Measurements from ENCODE around the gene ZSCAN22. TPM values are rescaled to one million over a fixed set of nuclear protein-coding genes. Genes with fewer than 3 reads are reported as not detected.

ZSCAN22 gene
- total and polyA plus RNA-seq, 2 of the 13 experiments (the other 11 are each of a cell fraction or from before 2014, with no cell fraction given), result 2.5 to 3.5 TPM

DNA sequence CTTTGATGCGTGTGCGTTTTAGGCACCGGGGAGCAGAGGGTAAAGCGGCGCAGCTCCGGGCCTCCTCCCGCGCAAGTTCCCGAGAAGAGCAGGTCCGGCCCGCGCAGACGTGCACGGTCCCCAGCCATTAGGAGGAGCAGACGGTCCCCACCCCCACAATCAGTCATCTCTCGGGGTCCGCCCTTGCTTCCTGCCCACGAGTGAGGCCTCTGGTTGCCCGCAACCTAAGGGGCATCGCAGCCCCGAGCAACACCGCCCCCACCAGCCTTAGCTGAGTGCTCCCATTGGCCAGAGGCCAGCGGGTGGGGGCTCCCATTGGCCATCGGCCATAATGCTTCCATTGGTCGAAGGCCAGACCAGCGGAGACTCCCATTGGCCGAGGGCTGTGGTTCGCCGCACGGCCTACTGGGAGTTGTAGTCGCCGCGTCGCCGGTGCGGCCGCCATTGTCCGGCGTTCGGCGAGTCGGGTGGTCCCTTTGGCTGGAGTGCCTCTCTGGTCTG, 48.2 kb upstream of the ZSCAN22 start, which contains the start of gene ZNF8 (continued):
- 0 out of 2 replicates have a peak, but pooled peaks have one; percentile 30 for TF ChIP-seq RCOR2 (CRISPR knock-in tag; IDR thresholded peaks at IDR 0.05)
- TF ChIP-seq, protein P1, sequence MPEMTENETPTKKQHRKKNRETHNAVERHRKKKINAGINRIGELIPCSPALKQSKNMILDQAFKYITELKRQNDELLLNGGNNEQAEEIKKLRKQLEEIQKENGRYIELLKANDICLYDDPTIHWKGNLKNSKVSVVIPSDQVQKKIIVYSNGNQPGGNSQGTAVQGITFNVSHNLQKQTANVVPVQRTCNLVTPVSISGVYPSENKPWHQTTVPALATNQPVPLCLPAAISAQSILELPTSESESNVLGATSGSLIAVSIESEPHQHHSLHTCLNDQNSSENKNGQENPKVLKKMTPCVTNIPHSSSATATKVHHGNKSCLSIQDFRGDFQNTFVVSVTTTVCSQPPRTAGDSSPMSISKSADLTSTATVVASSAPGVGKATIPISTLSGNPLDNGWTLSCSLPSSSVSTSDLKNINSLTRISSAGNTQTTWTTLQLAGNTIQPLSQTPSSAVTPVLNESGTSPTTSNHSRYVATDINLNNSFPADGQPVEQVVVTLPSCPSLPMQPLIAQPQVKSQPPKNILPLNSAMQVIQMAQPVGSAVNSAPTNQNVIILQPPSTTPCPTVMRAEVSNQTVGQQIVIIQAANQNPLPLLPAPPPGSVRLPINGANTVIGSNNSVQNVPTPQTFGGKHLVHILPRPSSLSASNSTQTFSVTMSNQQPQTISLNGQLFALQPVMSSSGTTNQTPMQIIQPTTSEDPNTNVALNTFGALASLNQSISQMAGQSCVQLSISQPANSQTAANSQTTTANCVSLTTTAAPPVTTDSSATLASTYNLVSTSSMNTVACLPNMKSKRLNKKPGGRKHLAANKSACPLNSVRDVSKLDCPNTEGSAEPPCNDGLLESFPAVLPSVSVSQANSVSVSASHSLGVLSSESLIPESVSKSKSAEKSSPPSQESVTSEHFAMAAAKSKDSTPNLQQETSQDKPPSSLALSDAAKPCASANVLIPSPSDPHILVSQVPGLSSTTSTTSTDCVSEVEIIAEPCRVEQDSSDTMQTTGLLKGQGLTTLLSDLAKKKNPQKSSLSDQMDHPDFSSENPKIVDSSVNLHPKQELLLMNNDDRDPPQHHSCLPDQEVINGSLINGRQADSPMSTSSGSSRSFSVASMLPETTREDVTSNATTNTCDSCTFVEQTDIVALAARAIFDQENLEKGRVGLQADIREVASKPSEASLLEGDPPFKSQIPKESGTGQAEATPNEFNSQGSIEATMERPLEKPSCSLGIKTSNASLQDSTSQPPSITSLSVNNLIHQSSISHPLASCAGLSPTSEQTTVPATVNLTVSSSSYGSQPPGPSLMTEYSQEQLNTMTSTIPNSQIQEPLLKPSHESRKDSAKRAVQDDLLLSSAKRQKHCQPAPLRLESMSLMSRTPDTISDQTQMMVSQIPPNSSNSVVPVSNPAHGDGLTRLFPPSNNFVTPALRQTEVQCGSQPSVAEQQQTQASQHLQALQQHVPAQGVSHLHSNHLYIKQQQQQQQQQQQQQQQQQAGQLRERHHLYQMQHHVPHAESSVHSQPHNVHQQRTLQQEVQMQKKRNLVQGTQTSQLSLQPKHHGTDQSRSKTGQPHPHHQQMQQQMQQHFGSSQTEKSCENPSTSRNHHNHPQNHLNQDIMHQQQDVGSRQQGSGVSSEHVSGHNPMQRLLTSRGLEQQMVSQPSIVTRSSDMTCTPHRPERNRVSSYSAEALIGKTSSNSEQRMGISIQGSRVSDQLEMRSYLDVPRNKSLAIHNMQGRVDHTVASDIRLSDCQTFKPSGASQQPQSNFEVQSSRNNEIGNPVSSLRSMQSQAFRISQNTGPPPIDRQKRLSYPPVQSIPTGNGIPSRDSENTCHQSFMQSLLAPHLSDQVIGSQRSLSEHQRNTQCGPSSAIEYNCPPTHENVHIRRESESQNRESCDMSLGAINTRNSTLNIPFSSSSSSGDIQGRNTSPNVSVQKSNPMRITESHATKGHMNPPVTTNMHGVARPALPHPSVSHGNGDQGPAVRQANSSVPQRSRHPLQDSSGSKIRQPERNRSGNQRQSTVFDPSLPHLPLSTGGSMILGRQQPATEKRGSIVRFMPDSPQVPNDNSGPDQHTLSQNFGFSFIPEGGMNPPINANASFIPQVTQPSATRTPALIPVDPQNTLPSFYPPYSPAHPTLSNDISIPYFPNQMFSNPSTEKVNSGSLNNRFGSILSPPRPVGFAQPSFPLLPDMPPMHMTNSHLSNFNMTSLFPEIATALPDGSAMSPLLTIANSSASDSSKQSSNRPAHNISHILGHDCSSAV (CRISPR knock-in tag; IDR thresholded peaks at IDR 0.05; ENCODE audit: borderline replicate concordance), result no peak
- peak; percentile 77; the same call in 1 of the 2 replicates for TF ChIP-seq ZFP82 (CRISPR knock-in tag; IDR thresholded peaks at IDR 0.05; ENCODE audit: borderline replicate concordance)
- peak; percentile 71; the same call in 1 of the 2 replicates for TF ChIP-seq ZNF839 (CRISPR knock-in tag; IDR thresholded peaks at IDR 0.05; ENCODE audit: borderline replicate concordance)
- no peak for TF ChIP-seq ZC3H4 (CRISPR knock-in tag; IDR thresholded peaks at IDR 0.05; ENCODE audit: borderline replicate concordance)
- TF ChIP-seq, protein P2, sequence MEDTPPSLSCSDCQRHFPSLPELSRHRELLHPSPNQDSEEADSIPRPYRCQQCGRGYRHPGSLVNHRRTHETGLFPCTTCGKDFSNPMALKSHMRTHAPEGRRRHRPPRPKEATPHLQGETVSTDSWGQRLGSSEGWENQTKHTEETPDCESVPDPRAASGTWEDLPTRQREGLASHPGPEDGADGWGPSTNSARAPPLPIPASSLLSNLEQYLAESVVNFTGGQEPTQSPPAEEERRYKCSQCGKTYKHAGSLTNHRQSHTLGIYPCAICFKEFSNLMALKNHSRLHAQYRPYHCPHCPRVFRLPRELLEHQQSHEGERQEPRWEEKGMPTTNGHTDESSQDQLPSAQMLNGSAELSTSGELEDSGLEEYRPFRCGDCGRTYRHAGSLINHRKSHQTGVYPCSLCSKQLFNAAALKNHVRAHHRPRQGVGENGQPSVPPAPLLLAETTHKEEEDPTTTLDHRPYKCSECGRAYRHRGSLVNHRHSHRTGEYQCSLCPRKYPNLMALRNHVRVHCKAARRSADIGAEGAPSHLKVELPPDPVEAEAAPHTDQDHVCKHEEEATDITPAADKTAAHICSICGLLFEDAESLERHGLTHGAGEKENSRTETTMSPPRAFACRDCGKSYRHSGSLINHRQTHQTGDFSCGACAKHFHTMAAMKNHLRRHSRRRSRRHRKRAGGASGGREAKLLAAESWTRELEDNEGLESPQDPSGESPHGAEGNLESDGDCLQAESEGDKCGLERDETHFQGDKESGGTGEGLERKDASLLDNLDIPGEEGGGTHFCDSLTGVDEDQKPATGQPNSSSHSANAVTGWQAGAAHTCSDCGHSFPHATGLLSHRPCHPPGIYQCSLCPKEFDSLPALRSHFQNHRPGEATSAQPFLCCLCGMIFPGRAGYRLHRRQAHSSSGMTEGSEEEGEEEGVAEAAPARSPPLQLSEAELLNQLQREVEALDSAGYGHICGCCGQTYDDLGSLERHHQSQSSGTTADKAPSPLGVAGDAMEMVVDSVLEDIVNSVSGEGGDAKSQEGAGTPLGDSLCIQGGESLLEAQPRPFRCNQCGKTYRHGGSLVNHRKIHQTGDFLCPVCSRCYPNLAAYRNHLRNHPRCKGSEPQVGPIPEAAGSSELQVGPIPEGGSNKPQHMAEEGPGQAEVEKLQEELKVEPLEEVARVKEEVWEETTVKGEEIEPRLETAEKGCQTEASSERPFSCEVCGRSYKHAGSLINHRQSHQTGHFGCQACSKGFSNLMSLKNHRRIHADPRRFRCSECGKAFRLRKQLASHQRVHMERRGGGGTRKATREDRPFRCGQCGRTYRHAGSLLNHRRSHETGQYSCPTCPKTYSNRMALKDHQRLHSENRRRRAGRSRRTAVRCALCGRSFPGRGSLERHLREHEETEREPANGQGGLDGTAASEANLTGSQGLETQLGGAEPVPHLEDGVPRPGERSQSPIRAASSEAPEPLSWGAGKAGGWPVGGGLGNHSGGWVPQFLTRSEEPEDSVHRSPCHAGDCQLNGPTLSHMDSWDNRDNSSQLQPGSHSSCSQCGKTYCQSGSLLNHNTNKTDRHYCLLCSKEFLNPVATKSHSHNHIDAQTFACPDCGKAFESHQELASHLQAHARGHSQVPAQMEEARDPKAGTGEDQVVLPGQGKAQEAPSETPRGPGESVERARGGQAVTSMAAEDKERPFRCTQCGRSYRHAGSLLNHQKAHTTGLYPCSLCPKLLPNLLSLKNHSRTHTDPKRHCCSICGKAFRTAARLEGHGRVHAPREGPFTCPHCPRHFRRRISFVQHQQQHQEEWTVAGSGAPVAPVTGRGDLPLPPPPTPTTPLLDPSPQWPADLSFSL (CRISPR knock-in tag; IDR thresholded peaks at IDR 0.05), result no peak
- TF ChIP-seq, protein P3, sequence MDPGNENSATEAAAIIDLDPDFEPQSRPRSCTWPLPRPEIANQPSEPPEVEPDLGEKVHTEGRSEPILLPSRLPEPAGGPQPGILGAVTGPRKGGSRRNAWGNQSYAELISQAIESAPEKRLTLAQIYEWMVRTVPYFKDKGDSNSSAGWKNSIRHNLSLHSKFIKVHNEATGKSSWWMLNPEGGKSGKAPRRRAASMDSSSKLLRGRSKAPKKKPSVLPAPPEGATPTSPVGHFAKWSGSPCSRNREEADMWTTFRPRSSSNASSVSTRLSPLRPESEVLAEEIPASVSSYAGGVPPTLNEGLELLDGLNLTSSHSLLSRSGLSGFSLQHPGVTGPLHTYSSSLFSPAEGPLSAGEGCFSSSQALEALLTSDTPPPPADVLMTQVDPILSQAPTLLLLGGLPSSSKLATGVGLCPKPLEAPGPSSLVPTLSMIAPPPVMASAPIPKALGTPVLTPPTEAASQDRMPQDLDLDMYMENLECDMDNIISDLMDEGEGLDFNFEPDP (CRISPR knock-in tag; conservative IDR thresholded peaks at IDR 0.05), result 0 out of 2 replicates have a peak, but pooled peaks have one; percentile 39
- TF ChIP-seq ZNF101 (CRISPR knock-in tag; IDR thresholded peaks at IDR 0.05; ENCODE audit: borderline replicate concordance, low read depth), result no peak
